Measurements from ENCODE around the gene C10orf105. TPM values are rescaled to one million over a fixed set of nuclear protein-coding genes. Genes with fewer than 3 reads are reported as not detected.

The C10orf105 gene
- total RNA-seq, 4 donors from 2014 or later, result 0.06 to 0.17 (median 0.11) TPM; not detected in 1

DNA sequence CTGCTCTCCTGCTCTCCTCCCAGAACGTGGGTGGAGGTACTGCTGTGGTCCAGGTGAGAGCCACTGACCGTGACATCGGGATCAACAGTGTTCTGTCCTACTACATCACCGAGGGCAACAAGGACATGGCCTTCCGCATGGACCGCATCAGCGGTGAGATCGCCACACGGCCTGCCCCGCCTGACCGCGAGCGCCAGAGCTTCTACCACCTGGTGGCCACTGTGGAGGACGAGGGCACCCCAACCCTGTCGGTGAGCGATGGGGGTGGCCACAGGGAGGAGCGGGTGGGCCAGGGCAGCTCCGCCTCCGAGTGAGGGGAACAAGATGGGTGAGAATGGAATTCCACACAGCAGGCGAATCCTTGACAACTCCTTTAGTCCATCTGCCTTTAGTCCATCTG, 22.1 kb upstream of the C10orf105 start:
- WGBS, result 98% methylated on average over 17 of the region's 20 CpGs
- intact Hi-C loops (cut with DNase I), result no loop called here
- Histone ChIP-seq H3K9me3 (peaks cover 0 to 7% (median 0%) of the 10 kb centered on the region in 4 donors), H3K36me3 (peaks cover 0 to 15% (median 4%) of the 10 kb centered on the region in 4 donors), H3K27me3 (no peaks in the 10 kb centered on the region), H3K4me1 (peaks cover 15 to 45% (median 38%) of the 10 kb centered on the region in 4 donors), H3K4me3 (no peak overlapping the region), H3K27ac (replicated peaks in 1 of 4) (no peak overlapping the region)
- TF ChIP-seq POLR2AphosphoS5 (IDR thresholded peaks at IDR 0.05), result no peak
- TF ChIP-seq, protein P1, sequence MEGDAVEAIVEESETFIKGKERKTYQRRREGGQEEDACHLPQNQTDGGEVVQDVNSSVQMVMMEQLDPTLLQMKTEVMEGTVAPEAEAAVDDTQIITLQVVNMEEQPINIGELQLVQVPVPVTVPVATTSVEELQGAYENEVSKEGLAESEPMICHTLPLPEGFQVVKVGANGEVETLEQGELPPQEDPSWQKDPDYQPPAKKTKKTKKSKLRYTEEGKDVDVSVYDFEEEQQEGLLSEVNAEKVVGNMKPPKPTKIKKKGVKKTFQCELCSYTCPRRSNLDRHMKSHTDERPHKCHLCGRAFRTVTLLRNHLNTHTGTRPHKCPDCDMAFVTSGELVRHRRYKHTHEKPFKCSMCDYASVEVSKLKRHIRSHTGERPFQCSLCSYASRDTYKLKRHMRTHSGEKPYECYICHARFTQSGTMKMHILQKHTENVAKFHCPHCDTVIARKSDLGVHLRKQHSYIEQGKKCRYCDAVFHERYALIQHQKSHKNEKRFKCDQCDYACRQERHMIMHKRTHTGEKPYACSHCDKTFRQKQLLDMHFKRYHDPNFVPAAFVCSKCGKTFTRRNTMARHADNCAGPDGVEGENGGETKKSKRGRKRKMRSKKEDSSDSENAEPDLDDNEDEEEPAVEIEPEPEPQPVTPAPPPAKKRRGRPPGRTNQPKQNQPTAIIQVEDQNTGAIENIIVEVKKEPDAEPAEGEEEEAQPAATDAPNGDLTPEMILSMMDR (IDR thresholded peaks at IDR 0.05), result no peak
- TF ChIP-seq POLR2A (IDR thresholded peaks at IDR 0.05; ENCODE audit: low read depth), result no peak
- TF ChIP-seq EP300 (IDR thresholded peaks at IDR 0.05), result no peak
- no peak for DNase-seq (ENCODE audit: extremely low spot score)

DNA sequence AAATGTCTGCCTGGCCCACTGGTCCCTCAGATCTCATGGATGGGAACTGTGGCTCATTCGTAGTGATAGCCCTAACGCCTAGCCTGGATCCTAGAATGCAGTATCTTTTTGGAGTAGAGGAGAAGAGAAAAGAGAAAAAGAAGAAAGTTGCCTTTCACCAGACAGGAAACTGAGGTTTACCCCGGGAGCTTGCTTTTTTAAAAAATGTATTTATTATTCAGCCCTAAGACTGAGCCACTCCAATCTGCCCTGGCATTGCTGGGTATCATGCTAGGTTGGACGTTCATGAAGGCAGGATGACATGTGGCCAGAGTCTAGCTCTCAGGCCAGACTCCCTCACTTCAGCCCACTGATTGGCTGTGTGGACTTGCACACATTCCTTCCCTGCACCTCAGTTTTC, 21.5 kb upstream of the C10orf105 start:
- WGBS, result 61% methylated on average over 4 of the region's 4 CpGs
- TF ChIP-seq, protein P1 (IDR thresholded peaks at IDR 0.05), result no peak
- Histone ChIP-seq H3K36me3 (peaks cover 0 to 15% (median 4%) of the 10 kb centered on the region in 4 donors), H3K27me3 (no peaks in the 10 kb centered on the region), H3K4me1 (peaks cover 11 to 45% (median 38%) of the 10 kb centered on the region in 4 donors), H3K9me3 (peaks cover 0 to 7% (median 0%) of the 10 kb centered on the region in 4 donors), H3K27ac (replicated peaks in 1 of 4) (no peak overlapping the region), H3K4me3 (no peak overlapping the region)
- intact Hi-C loops (cut with DNase I), result no loop called here
- DNase-seq (ENCODE audit: extremely low spot score), result no peak

DNA sequence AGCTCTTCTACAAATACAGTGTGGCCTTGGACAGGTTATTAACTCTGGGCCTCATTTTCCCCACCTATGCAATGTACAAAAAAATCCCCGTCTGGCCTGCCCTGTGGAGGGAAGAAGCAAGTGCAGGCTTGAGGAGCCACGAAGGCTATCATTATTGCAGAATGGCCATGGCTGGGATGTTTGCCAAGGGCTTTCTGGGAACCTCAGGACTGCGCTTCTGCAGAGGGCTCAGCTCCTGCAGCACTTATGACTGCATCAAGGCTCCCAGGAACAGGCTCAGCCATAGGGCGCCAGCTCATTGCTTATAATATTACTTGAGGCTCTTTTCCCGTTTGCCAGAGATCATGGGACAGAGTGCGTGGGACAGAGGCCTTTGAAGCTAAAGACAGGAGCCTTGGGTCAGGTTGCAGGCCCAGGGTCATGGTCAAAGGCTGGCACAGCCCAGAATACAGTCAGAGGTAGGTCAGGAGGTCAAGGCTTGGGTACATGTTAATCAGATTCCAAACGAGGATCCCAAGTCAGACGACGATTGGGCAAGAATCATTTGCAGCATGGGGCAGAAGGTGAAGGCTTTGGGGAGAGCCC, 20.6 kb upstream of the C10orf105 start:
- Histone ChIP-seq H3K36me3 (peaks cover 0 to 15% (median 4%) of the 10 kb centered on the region in 4 donors), H3K4me1 (peaks cover 5 to 43% (median 40%) of the 10 kb centered on the region in 4 donors), H3K9me3 (peaks cover 0 to 7% (median 0%) of the 10 kb centered on the region in 4 donors), H3K27me3 (no peaks in the 10 kb centered on the region), H3K27ac (replicated peaks in 1 of 4) (no peak overlapping the region), H3K4me3 (no peak overlapping the region)
- 50% methylated on average over 9 of the region's 9 CpGs for WGBS
- TF ChIP-seq EP300 (IDR thresholded peaks at IDR 0.05), result no peak
- TF ChIP-seq POLR2A (IDR thresholded peaks at IDR 0.05; ENCODE audit: low read depth), result no peak
- TF ChIP-seq POLR2AphosphoS5 (IDR thresholded peaks at IDR 0.05), result no peak
- DNase-seq (ENCODE audit: extremely low spot score), result no peak
- intact Hi-C loops (cut with DNase I), result no loop called here

DNA sequence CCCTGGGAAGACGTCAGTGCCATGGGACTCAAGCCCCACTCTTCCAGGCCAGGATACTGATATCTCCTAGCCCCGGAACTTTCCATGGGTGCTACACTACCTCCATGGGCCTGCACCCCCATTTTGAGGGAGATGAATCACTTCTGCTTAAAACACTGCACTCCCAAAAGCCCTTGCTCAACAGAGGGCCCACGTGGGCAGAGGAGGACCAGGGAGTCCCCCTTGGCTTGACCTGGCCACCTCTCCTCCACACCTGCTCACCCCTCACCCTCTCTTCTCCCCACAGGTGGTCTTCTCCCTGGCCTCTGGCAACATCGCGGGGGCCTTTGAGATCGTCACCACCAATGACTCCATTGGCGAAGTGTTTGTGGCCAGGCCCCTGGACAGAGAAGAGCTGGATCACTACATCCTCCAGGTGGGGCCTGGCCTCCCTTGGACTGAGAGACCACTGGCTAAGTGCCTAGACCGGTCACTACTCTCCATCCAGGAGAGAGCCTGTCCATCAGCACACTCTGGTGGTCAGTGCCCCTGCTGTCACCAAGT, 19.9 kb upstream of the C10orf105 start:
- Histone ChIP-seq H3K9me3 (peaks cover 0 to 7% (median 0%) of the 10 kb centered on the region in 4 donors), H3K4me3 (no peak overlapping the region), H3K27ac (replicated peaks in 1 of 4) (no peak overlapping the region), H3K27me3 (no peaks in the 10 kb centered on the region), H3K4me1 (peaks cover 5 to 43% (median 41%) of the 10 kb centered on the region in 4 donors), H3K36me3 (peaks cover 0 to 15% (median 4%) of the 10 kb centered on the region in 4 donors)
- intact Hi-C loops (cut with DNase I), result no loop called here
- TF ChIP-seq POLR2AphosphoS5 (IDR thresholded peaks at IDR 0.05) (no peak), POLR2A (IDR thresholded peaks at IDR 0.05; ENCODE audit: low read depth) (no peak), EP300 (IDR thresholded peaks at IDR 0.05) (no peak)
- TF ChIP-seq, protein P1 (IDR thresholded peaks at IDR 0.05), result no peak
- DNase-seq (ENCODE audit: extremely low spot score), result no peak
- WGBS, result 94% methylated on average over 7 of the region's 8 CpGs

DNA sequence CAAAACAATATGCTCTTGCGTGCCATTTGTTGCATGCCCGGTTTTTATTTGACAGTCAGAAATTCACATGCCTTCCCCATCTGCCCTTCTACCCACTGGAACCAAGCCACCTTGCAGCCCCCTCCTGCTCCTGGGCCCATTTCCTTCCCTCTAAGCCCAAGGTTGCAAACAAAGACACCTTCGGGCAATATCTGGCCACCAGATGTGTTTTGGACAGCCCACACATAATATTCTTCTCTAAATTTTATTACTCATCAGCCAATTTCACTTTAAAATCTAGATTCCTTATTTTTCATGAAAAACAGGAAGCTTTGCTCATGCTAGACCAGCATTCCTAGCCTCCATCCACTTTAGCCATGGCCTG, 18.2 kb upstream of the C10orf105 start:
- DNase-seq (ENCODE audit: extremely low spot score), result no peak
- H3K36me3 ChIP-seq, result peaks cover 0 to 14% (median 4%) of the 10 kb centered on the region in 4 donors
- WGBS, result 70% methylated on average over 3 of the region's 3 CpGs
- peaks cover 0 to 2% (median 0%) of the 10 kb centered on the region in 4 donors for H3K9me3 ChIP-seq
- intact Hi-C loops (cut with DNase I), result no loop called here
- no peaks in the 10 kb centered on the region for H3K27me3 ChIP-seq
- TF ChIP-seq POLR2A (IDR thresholded peaks at IDR 0.05; ENCODE audit: low read depth) (no peak), POLR2AphosphoS5 (IDR thresholded peaks at IDR 0.05) (no peak), EP300 (IDR thresholded peaks at IDR 0.05) (no peak)
- TF ChIP-seq, protein P1 (IDR thresholded peaks at IDR 0.05), result no peak
- H3K4me3 ChIP-seq, result no peak overlapping the region
- H3K27ac ChIP-seq (replicated peaks in 1 of 4), result peak overlapping the region in 2 of 4 donors; percentile 10 to 30
- peaks cover 5 to 43% (median 41%) of the 10 kb centered on the region in 4 donors for H3K4me1 ChIP-seq

All from esophagus muscularis mucosa (tissue), 4 donors.